Measurements from ENCODE around the gene WNT9A.

DNA sequence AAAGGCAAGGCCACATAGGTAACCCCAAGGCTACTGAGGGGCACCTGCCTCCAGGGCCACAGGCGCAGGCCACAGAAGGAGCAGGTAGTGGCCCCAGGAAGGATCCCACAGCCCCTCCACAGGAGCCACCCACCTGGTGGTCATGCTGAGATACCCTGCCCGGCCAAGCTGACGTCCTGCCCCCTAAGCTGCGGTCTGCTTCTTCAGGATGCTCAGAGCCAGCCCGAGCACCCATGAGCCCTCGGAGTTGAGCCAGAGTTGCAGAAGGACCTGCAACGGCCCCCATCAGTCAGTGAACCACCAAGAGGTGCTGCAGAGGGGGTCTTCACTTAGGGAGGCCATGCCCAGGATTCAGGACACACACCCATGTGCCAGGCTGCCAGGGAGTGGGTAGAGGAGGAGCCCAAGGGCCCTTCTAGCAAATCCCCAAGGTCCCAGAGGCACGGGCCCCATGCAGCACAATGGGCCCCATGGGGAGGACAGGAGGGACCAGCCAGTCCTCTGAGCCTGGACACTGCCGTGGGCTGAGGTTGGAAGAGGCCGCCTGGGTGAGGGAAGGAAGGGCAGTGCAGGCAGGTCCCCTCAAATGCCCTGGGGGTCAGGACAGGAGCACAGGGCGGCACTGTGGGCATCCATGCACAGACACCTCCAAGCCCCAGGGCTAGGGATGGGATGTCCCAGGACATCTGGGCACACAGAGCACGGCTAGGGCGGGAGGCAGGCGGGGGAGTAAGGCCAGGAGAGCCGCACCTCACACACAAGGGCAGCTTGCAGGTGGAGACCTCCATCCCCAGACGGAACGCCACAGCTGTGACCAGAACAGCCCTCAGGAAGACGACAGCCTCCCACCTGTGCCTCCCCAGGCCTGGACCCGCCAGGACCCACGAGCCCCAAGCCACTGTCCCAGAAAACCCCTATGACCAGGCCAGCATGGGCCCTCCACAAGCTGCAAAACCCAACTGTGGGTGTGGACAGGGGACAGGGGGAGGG is 20.5 kb downstream of the WNT9A start:
- TF ChIP-seq HDAC6 (IDR thresholded peaks at IDR 0.05; ENCODE audit: low read depth, low read length) (no peak), EZH2 (IDR thresholded peaks at IDR 0.05; ENCODE audit: borderline replicate concordance, low read depth, low read length) (no peak), BRCA1 (IDR thresholded peaks at IDR 0.05) (no peak), BRCA1 (CRISPR knock-in tag; IDR thresholded peaks at IDR 0.05) (no peak), NFIC (IDR thresholded peaks at IDR 0.05) (no peak), BMI1 (IDR thresholded peaks at IDR 0.05; ENCODE audit: low read length) (no peak), TAF1 (IDR thresholded peaks at IDR 0.05; ENCODE audit: control insufficient read depth, extremely low read depth, insufficient read depth, low read length, severe bottlenecking) (no peak), EP300 (IDR thresholded peaks at IDR 0.05; ENCODE audit: low read length) (no peak), FOXM1 (IDR thresholded peaks at IDR 0.05; ENCODE audit: low read depth) (no peak), FOXM1 (CRISPR knock-in tag; IDR thresholded peaks at IDR 0.05; ENCODE audit: low read depth) (no peak), TOE1 (IDR thresholded peaks at IDR 0.05; ENCODE audit: borderline replicate concordance) (no peak), TOE1 (CRISPR knock-in tag; IDR thresholded peaks at IDR 0.05; ENCODE audit: borderline replicate concordance, low read depth) (no peak), CREM (IDR thresholded peaks at IDR 0.05; ENCODE audit: low read depth) (no peak), NUFIP1 (IDR thresholded peaks at IDR 0.05; ENCODE audit: partially characterized antibody) (no peak), TCF3 (CRISPR knock-in tag; IDR thresholded peaks at IDR 0.05) (no peak)
- TF ChIP-seq, protein P1, sequence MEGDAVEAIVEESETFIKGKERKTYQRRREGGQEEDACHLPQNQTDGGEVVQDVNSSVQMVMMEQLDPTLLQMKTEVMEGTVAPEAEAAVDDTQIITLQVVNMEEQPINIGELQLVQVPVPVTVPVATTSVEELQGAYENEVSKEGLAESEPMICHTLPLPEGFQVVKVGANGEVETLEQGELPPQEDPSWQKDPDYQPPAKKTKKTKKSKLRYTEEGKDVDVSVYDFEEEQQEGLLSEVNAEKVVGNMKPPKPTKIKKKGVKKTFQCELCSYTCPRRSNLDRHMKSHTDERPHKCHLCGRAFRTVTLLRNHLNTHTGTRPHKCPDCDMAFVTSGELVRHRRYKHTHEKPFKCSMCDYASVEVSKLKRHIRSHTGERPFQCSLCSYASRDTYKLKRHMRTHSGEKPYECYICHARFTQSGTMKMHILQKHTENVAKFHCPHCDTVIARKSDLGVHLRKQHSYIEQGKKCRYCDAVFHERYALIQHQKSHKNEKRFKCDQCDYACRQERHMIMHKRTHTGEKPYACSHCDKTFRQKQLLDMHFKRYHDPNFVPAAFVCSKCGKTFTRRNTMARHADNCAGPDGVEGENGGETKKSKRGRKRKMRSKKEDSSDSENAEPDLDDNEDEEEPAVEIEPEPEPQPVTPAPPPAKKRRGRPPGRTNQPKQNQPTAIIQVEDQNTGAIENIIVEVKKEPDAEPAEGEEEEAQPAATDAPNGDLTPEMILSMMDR (IDR thresholded peaks at IDR 0.05 in 2 of 3, conservative IDR thresholded peaks at IDR 0.05 in 1 of 3; ENCODE audit: insufficient read depth in 2 of 3, low read depth in 1 of 3, low read length in 3 of 3) = no peak
- TF ChIP-seq, protein P2, sequence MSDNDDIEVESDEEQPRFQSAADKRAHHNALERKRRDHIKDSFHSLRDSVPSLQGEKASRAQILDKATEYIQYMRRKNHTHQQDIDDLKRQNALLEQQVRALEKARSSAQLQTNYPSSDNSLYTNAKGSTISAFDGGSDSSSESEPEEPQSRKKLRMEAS (CRISPR knock-in tag; IDR thresholded peaks at IDR 0.05) = no peak
